Muscle layer of colon (tissue), 2 donors: ENCODE results near the gene SYCP3.
"Not testable (repeated sequence)": the region's sequence is repeated elsewhere in the genome, so short reads cannot be mapped to it uniquely, and the experiment has no call there.

ENCODE experiments used
- H3K27ac ChIP-seq: one replicate; pipeline ENCODE4 v1.7.0; 2013; ENCODE audit warnings: low read depth, mild to moderate bottlenecking, low read length, moderate library complexity
- H3K27me3 ChIP-seq, 2 donors: one replicate each; pipeline ENCODE4 v1.7.0; 2013; ENCODE audit warnings: low read length in 2 of 2, mild to moderate bottlenecking in 2 of 2; ENCODE audit not compliant: insufficient read depth in 2 of 2, control insufficient read depth in 1 of 2
- H3K36me3 ChIP-seq: one replicate; pipeline ENCODE4 v1.7.0; 2013; ENCODE audit warnings: mild to moderate bottlenecking, low read length; ENCODE audit not compliant: insufficient read depth
- H3K4me1 ChIP-seq: one replicate; pipeline ENCODE4 v1.7.0; 2013; ENCODE audit warnings: mild to moderate bottlenecking, low read length; ENCODE audit not compliant: insufficient read depth
- H3K4me3 ChIP-seq, 2 donors: one replicate each; pipeline ENCODE4 v1.7.0; 2013; ENCODE audit warnings: low read length in 2 of 2, low read depth in 1 of 2, mild to moderate bottlenecking in 1 of 2, moderate library complexity in 1 of 2
- H3K9ac ChIP-seq: one replicate; pipeline ENCODE4 v1.7.0; 2013; ENCODE audit warnings: low read length
- H3K9me3 ChIP-seq: one replicate; pipeline ENCODE4 v1.7.0; 2013; ENCODE audit warnings: mild to moderate bottlenecking, low read length
- donor health status: abdominal sarcoma.
- donor health status: Adenocarcinoma of cecum.

The SYCP3 gene

DNA sequence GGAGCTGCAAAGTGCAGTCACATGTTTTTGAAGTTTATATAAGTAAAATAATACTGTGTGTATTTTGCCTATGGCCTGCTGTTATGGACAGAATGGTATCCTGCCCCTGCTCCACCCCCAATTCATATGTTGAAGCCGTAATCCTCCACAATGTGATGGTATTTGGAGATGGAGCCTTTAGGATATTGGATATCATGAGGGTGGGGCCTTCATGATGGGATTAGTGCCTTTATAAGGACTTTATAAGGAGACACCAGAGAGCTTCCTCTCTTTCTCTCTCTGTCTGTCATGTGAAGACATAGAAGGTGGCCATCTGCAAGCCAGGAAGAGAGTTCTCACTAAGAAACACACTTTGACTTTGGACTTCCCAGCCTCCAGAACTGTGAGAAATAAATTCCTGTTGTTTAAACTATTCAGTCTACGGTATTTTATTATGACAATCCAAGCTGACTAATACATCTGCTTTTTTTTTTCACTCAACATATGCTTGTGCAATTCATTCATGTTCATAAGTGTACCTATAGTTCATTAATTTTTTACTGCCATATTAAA, 44.9 kb downstream of the SYCP3 start:
- Histone ChIP-seq H3K27ac (no peak overlapping the region), H3K4me3 (no peak overlapping the region), H3K4me1 (peaks cover 14% of the 10 kb centered on the region), H3K9ac (no peak overlapping the region), H3K36me3 (no peaks in the 10 kb centered on the region), H3K9me3 (no peaks in the 10 kb centered on the region), H3K27me3 (no peaks in the 10 kb centered on the region)

DNA sequence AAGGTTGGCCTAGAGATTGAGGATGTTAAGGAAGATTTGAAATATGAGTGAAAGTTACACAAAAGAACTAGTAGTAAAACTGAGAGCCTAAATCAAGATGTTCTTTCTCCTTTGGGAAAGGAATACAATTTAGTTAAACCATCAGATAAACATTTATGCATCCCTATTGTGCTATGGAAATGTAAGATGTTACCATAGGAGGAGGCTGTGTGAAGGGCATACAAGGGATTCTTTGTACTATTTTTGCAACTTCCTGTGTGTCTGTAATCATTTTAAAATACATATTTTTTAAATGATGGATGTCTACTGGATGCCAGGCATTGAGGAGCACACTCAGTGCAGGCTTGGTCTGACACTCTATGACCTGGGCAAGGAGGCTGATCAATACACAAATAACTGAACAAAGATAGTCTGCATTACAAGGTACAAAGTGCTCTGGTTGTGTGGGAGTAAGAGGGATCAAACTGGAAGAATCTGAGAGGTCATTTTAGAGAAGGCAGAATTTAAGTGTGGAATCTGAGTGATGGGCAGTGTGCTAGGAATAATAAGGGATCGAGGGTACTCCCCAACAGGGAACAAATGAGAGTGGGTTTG, 47.7 kb downstream of the SYCP3 start:
- H3K27ac ChIP-seq = no peak overlapping the region
- no peaks in the 10 kb centered on the region for H3K27me3 ChIP-seq
- H3K9ac ChIP-seq = no peak overlapping the region
- H3K4me3 ChIP-seq = no peak overlapping the region
- no peaks in the 10 kb centered on the region for H3K36me3 ChIP-seq
- H3K9me3 ChIP-seq = no peaks in the 10 kb centered on the region
- peaks cover 12% of the 10 kb centered on the region for H3K4me1 ChIP-seq

DNA sequence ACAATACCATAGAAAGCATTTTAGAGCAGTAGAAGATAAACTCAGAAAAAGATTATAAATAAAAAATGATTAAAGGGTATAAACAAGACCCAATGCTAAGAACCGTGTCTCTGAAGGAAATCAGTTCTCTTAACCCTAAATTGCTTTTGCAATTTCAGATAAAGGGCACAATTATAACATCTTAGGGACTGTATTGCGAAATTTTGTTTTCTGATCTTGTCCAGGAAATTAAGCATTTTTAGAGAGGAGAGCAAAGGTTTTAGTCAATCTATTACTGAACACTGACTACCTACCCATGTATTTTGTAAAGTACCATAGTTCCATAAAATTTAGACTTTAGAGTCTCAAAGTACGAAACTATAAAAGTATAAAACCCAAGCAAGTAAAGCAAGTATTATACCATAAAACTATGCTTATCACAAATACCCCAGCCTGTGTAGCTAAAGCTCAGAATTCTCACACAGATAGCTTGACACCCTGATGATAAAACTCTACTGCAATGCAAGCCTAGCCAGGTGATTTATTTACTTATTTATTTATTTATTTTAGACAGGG, 48.6 kb downstream of the SYCP3 start:
- no peaks in the 10 kb centered on the region for H3K36me3 ChIP-seq
- peaks cover 2% of the 10 kb centered on the region for H3K4me1 ChIP-seq
- H3K27me3 ChIP-seq = no peaks in the 10 kb centered on the region
- no peak overlapping the region for H3K4me3 ChIP-seq
- no peaks in the 10 kb centered on the region for H3K9me3 ChIP-seq
- no peak overlapping the region for H3K27ac ChIP-seq
- no peak overlapping the region for H3K9ac ChIP-seq

DNA sequence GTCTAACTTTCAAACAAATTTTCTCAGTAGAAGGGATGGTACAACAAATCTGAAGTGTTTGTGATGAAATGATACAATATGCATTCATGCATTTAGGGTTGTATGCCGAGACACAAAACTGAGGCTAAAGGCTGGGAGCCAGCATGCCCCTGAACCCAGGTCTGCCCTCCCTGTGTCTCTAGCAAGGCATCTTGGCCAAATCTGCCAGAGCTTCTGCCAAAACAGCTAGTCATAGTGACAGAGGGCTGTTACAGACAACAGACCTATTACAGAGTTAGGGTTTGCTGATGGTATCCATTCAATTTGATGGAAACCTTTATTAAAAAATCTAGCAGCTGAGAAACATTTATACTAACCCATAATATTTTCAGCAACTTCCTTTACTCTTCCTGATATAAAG, 53.1 kb downstream of the SYCP3 start:
- Histone ChIP-seq H3K9me3 (no peaks in the 10 kb centered on the region), H3K36me3 (no peaks in the 10 kb centered on the region), H3K9ac (no peak overlapping the region), H3K27ac (no peak overlapping the region), H3K27me3 (no peaks in the 10 kb centered on the region), H3K4me1 (no peaks in the 10 kb centered on the region), H3K4me3 (no peak overlapping the region)

DNA sequence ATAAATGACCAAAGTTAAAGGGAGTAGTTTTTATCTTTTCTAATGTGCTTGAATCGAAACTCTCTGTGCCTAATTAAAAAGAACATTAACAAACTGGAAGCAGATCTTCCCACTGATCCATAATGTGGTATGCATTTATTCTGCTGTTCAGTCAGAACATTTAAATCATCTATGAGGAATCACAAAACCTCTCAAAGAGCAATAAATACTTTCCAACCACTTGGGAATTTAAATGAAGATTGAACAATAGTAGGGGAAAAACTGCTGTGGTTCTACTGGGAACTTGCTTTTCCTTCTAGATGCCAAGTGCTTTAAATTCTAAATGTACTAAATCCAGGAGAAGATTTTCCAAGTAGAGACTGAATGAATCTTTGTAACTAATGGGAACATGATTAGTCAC, 54.2 kb downstream of the SYCP3 start:
- H3K4me3 ChIP-seq = no peak overlapping the region
- no peaks in the 10 kb centered on the region for H3K36me3 ChIP-seq
- no peak overlapping the region for H3K27ac ChIP-seq
- no peaks in the 10 kb centered on the region for H3K27me3 ChIP-seq
- H3K4me1 ChIP-seq = no peaks in the 10 kb centered on the region
- H3K9ac ChIP-seq = no peak overlapping the region
- no peaks in the 10 kb centered on the region for H3K9me3 ChIP-seq

DNA sequence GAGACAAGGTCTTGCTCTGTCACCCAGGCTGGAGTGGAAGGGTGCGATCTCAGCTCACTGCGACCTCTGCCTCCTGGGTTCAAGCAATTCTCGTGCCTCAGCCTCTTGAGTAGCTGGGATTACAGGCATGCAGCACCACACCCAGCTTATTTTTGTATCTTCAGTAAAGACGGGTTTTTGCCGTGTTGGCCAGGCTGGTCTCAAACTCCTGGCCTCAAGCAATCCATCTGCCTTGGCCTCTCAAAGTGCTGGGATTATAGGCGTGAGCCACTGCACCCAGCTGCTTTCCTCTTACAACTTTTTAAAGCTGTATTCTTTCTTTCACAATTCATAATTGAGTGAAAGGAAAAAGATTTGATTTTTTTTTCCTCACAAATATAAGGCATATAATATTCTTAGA, 57.6 kb downstream of the SYCP3 start:
- not testable (repeated sequence) for H3K27me3 ChIP-seq, H3K9ac ChIP-seq, H3K36me3 ChIP-seq, H3K4me1 ChIP-seq, H3K9me3 ChIP-seq, H3K27ac ChIP-seq, H3K4me3 ChIP-seq

DNA sequence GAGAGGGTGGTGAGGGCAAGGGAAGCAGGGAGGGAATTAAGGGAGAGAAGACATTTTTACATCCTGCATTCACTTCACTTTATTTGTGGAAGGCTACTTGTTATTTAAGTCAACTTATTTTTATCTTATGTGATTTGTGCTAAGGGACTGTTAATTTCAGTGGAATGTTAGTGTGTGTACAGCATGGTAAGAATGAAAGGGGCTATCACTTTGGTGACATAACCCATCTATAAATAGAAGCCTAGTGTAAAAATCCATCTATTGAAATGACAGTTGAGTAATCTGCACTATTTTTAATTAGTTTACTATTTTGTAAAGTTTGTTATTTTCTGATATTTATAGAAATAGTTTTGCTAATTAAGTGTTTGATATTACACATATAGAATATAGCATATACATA, 58.6 kb downstream of the SYCP3 start:
- Histone ChIP-seq H3K36me3 (no peaks in the 10 kb centered on the region), H3K9ac (no peak overlapping the region), H3K27me3 (no peaks in the 10 kb centered on the region), H3K4me1 (no peaks in the 10 kb centered on the region), H3K27ac (no peak overlapping the region), H3K9me3 (no peaks in the 10 kb centered on the region), H3K4me3 (no peak overlapping the region)

DNA sequence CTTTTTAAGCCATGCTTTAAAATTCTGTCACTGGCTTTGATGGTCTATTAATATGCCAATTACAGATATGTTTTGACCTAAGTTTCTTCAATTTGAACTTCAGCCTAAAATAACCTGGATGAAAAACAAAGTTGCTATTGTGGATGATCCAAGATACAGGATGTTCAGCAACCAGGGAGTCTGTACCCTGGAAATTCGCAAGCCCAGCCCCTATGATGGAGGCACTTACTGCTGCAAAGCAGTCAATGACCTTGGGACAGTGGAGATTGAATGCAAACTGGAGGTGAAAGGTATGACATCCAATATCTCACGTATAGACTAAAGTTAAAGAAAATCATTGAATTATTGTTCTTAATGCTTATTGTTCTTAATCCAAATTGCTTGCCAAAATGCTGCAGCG, 59.0 kb downstream of the SYCP3 start:
- no peak overlapping the region for H3K4me3 ChIP-seq
- no peak overlapping the region for H3K27ac ChIP-seq
- H3K9me3 ChIP-seq = no peaks in the 10 kb centered on the region
- no peaks in the 10 kb centered on the region for H3K27me3 ChIP-seq
- no peak overlapping the region for H3K9ac ChIP-seq
- H3K36me3 ChIP-seq = no peaks in the 10 kb centered on the region
- no peaks in the 10 kb centered on the region for H3K4me1 ChIP-seq
